Endothelial cell of hepatic sinusoid (primary cell): ENCODE data around the gene ENO2.
"Not testable (repeated sequence)": the region's sequence is repeated elsewhere in the genome, so short reads cannot be mapped to it uniquely, and the experiment has no call there.

ENCODE experiments used
- in situ Hi-C: cut with HindIII; loops from 2 replicates; pipeline ENCODE4 v1.10.0; 2017; ENCODE audit warnings: low sequenced_read_pairs

The ENO2 gene

GRCh38 chr12:6914246-6914946 is at the start of gene ENO2:
Gene ENO2 (plus strand): TSS chr12:6914580. CDS start chr12:6915833, 1,253 bp downstream.
- in situ Hi-C loops = no loop called here

- in situ Hi-C loops = not testable (repeated sequence)
Measured at GRCh38 chr12:6865307-6865706, 49.1 kb upstream of the ENO2 start.

- in situ Hi-C loops = no loop called here
Measured at GRCh38 chr12:6866163-6866919, 48.0 kb upstream of the ENO2 start.

GRCh38 chr12:6866920-6867412 is 47.4 kb upstream of the ENO2 start:
- in situ Hi-C loops = no loop called here

GRCh38 chr12:6867413-6868210 is 46.8 kb upstream of the ENO2 start, which contains the start of gene TPI1:
Gene TPI1 (plus strand): TSS chr12:6867531. CDS start chr12:6867567, 36 bp downstream.
- in situ Hi-C loops = no loop called here

- in situ Hi-C loops = no loop called here
Measured at GRCh38 chr12:6868211-6869048, 46.0 kb upstream of the ENO2 start.

- in situ Hi-C loops = no loop called here
Measured at GRCh38 chr12:6869049-6870021, 45.0 kb upstream of the ENO2 start.

- in situ Hi-C loops = not testable (repeated sequence)
Measured at GRCh38 chr12:6870304-6870703, 44.1 kb upstream of the ENO2 start.

GRCh38 chr12:6871052-6871957 is 43.1 kb upstream of the ENO2 start:
- in situ Hi-C loops = no loop called here

GRCh38 chr12:6872073-6873048 is 42.0 kb upstream of the ENO2 start:
- in situ Hi-C loops = no loop called here

GRCh38 chr12:6873094-6874014 is 41.0 kb upstream of the ENO2 start, which contains the start of gene SPSB2:
Gene SPSB2 (minus strand): TSS chr12:6873303. CDS start chr12:6872901, 402 bp downstream.
- in situ Hi-C loops = no loop called here

- in situ Hi-C loops = not testable (repeated sequence)
Measured at GRCh38 chr12:6874015-6874368, 40.4 kb upstream of the ENO2 start.

- in situ Hi-C loops = not testable (repeated sequence)
Measured at GRCh38 chr12:6879824-6880223, 34.6 kb upstream of the ENO2 start.

- in situ Hi-C loops = no loop called here
Measured at GRCh38 chr12:6883252-6883651, 31.1 kb upstream of the ENO2 start.

- in situ Hi-C loops = no loop called here
Measured at GRCh38 chr12:6883683-6884082, 30.7 kb upstream of the ENO2 start.

GRCh38 chr12:6884539-6884938 is 29.8 kb upstream of the ENO2 start:
- in situ Hi-C loops = no loop called here
